Stomach (tissue), 4 donors: ENCODE measurements around the gene TAS1R2.

Source experiments
- EP300 ChIP-seq: sonication (generic); formaldehyde crosslinking; IDR thresholded peaks from one replicate; pipeline ENCODE4 v1.6.1; 2017; ENCODE audit warnings: antibody characterized with exemption
- POLR2A ChIP-seq, 4 donors: fragments of 450-650 bp; IDR thresholded peaks; one replicate each; pipeline ENCODE4 v1.6.1; 2016; ENCODE audit warnings: antibody characterized with exemption in 4 of 4, control low read depth in 2 of 4, mild to moderate bottlenecking in 1 of 4, moderate library complexity in 1 of 4
- POLR2AphosphoS5 ChIP-seq, 3 donors: sonication (generic); formaldehyde crosslinking; IDR thresholded peaks; one replicate each; pipeline ENCODE4 v1.6.1; 2016; ENCODE audit warnings: antibody characterized with exemption in 3 of 3
- TF ChIP-seq, protein P1 (sequence below), 7 experiments: fragments of 450-650 bp in 4 of 7; fragments of 200-600 bp in 3 of 7; sonication (generic) in 3 of 7; IDR thresholded peaks; one replicate each; pipeline ENCODE4 v1.5.1; 2016 to 2019; ENCODE audit warnings: antibody characterized with exemption in 7 of 7, control low read depth in 2 of 7, mild to moderate bottlenecking in 1 of 7

DNA sequence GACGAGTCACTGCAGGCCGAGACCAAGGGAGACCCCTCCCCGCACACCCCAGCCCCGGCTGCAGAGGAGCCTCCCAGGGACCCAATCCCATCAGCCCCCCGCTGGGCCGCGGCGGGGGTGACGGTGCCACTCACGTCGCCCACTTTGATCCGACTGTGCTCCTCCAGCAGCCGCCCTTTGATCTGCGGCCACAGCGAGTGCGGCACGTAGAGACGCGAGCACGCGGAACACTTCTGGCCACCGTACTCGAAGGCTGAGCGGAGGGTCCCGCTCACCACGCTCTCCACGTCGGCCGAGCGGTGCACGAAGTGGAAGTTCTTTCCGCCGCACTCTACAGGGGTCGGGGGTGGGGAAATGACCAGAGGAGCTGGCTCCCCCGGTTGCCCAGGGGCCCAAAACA, 17.8 kb upstream of the TAS1R2 start:
- TF ChIP-seq, protein P1, sequence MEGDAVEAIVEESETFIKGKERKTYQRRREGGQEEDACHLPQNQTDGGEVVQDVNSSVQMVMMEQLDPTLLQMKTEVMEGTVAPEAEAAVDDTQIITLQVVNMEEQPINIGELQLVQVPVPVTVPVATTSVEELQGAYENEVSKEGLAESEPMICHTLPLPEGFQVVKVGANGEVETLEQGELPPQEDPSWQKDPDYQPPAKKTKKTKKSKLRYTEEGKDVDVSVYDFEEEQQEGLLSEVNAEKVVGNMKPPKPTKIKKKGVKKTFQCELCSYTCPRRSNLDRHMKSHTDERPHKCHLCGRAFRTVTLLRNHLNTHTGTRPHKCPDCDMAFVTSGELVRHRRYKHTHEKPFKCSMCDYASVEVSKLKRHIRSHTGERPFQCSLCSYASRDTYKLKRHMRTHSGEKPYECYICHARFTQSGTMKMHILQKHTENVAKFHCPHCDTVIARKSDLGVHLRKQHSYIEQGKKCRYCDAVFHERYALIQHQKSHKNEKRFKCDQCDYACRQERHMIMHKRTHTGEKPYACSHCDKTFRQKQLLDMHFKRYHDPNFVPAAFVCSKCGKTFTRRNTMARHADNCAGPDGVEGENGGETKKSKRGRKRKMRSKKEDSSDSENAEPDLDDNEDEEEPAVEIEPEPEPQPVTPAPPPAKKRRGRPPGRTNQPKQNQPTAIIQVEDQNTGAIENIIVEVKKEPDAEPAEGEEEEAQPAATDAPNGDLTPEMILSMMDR (IDR thresholded peaks at IDR 0.05) = no peak
- no peak for TF ChIP-seq POLR2AphosphoS5 (IDR thresholded peaks at IDR 0.05)
- no peak for TF ChIP-seq POLR2A (IDR thresholded peaks at IDR 0.05)
- no peak for TF ChIP-seq EP300
